HL-60 (cell line): ENCODE data around the gene NUDT12.

Source experiments
- POLR2AphosphoS5 ChIP-seq: IDR thresholded peaks from 2 replicates; pipeline ENCODE4 v1.6.1; 2012; ENCODE audit warnings: low read depth
- SPI1 ChIP-seq: IDR thresholded peaks from 2 replicates; pipeline ENCODE4 v1.6.1; 2012; ENCODE audit warnings: low read depth, mild to moderate bottlenecking, borderline replicate concordance
- TF ChIP-seq, protein P1 (sequence below): IDR thresholded peaks from one replicate; pipeline ENCODE4 v1.5.1; 2011; ENCODE audit warnings: low read length, control low read depth, inconsistent platforms; ENCODE audit not compliant: insufficient read depth

DNA sequence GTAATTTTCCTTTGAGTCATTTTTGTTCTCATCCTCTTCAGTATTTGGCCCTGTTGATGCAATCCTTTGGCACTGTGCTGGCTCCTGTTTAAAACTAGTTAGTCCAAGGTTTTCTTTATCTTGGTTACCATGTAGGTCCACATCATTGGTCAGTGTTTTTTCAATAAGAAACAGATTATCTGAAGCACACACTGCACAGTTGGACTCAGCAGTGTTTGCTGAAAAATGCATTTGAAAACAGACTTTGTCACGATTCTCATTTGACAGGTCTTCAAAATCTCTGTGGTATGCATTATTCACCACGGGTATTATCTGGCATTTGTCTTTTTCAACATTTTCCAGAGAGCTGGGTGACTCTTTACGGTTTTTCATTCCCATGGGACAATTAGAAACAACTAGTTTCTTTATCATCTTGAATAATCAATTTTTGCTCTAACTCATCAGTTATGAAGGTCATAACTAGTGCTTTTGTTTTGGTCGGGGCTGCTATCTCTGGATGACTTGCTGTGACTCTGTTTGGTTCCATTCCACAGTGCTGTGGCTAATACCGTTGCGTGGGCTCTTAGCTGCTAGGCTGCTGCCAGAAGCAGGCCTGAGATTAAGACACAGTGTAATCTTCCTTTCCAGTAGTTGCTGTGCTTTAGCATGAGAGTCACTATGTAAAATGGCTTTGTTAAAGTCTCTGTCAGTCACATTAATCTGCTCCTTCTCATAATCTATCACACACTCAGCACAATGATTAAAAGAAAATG lies 36.2 kb downstream of the NUDT12 start:
- no peak for TF ChIP-seq POLR2AphosphoS5
- TF ChIP-seq, protein P1, sequence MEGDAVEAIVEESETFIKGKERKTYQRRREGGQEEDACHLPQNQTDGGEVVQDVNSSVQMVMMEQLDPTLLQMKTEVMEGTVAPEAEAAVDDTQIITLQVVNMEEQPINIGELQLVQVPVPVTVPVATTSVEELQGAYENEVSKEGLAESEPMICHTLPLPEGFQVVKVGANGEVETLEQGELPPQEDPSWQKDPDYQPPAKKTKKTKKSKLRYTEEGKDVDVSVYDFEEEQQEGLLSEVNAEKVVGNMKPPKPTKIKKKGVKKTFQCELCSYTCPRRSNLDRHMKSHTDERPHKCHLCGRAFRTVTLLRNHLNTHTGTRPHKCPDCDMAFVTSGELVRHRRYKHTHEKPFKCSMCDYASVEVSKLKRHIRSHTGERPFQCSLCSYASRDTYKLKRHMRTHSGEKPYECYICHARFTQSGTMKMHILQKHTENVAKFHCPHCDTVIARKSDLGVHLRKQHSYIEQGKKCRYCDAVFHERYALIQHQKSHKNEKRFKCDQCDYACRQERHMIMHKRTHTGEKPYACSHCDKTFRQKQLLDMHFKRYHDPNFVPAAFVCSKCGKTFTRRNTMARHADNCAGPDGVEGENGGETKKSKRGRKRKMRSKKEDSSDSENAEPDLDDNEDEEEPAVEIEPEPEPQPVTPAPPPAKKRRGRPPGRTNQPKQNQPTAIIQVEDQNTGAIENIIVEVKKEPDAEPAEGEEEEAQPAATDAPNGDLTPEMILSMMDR = no peak
- no peak for TF ChIP-seq SPI1
